Medulla oblongata (tissue), 1 donor: ENCODE measurements around the gene MRPL43.

ENCODE experiments used
- DNase-seq: peaks from one replicate; pipeline ENCODE4 v3.0.0-alpha.2; 2015; ENCODE audit errors: extremely low spot score

Gene MRPL43

GRCh38 chr10:101003639-101004206 is 16.4 kb upstream of the MRPL43 start:
- DNase-seq: no peak

- no peak for DNase-seq
Observed at GRCh38 chr10:101002456-101002855, 15.2 kb upstream of the MRPL43 start.

GRCh38 chr10:101001659-101002035 is 14.3 kb upstream of the MRPL43 start:
- DNase-seq: no peak

DNA sequence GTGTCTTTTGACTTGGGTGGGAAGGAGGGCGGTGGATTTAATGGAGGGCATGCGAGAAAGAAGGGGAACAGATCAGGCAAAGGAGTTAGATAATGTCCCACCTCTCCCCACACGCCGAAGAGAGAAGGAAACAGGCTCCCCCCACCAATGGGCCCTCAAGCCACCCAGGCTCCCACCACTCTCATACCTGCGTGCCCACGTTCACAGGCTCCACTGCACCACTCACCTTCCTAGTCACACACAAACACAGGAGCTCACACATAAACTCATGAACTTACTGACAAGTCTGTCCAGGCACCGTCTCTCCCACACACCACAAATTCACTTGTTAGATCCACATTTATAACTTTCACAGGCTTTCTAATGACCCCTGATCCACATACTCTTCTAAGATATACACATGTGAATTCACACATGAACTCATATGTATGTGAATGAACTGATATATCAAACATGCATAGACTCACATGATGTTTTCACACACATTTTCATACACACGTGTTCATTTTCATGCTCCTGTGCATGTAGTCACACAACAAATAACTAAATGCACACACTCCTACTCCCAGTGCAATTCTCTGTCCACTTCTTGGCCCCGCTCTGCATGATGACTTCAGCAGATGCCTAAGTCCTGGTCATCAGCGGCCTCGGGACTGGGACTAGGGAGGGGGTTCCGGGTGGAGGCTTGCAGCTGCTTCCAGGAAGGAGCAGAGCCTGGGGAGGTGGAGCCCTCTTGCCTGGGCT is 13.8 kb upstream of the MRPL43 start:
- peak; percentile 94 for DNase-seq

DNA sequence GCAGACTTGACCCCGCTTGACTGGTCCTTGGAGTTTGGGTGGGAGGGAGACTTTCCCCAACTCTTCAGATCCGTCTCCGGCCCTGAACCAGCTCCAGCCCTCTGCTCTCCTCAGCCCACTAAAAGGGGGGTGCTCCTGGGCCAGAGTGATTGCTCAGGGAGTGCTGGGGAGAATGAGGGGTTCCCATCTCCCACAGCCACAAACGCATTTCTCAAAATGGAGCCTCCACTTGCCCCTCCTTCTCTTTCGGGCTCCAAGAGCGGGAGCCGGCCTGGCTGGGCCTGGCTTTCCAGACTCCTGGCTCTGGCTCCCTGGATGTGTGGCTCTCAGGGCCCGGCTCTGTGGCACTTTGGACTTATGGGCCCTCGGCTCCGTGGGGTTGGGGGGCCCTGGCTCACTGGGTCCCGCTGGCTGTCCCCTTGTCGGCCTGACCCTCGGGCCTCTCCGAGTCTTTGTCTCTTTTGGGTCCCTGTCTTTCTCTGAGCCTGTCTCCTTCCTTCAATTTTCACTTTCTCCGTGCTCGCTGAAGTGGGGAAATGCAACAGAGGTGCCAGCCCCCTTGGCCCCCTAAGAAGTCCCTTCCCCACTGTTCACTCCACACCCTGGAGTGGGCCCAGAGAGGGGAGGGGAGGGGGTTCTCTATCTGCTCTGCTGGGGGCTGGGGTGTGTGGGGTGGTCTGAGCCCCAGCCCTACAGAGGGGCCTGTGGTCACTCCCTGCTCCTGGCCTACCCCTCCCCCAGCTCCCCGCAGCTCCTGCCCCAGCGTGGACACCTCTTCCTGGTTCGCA is 13.0 kb upstream of the MRPL43 start:
- peak; percentile 48 for DNase-seq

DNA sequence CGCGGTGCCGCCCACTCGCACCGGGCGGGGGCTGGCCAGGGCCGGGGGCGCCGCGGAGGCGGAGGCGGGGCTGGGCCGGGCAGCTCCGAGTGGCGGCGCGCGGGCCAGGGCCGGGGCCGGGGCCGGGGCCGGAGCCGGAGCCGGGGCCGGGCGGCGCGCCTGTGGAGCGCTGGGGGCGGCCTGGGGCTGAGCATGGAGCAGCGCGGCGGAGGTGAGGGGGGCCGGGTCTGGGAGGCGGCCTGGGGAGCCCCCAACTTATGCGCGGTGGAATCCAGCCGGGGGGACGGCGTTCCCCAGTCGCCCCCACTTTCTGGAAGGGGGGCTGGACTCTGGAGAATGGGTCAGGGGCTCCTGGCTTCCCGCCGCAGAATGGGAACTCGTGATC is 12.4 kb upstream of the MRPL43 start, which contains the start of gene LZTS2:
Gene LZTS2 (plus strand): TSS at position 67 of the 385 bp plus-strand sequence. CDS start 2,731 bp downstream, outside the sequence.
- DNase-seq: no peak

GRCh38 chr10:100998991-100999741 is 11.9 kb upstream of the MRPL43 start:
- peak; percentile 90 for DNase-seq

GRCh38 chr10:100998183-100998990 is 11.1 kb upstream of the MRPL43 start:
- peak; percentile 98 for DNase-seq

- DNase-seq: peak; percentile 74
Observed at GRCh38 chr10:100997360-100998182, 10.3 kb upstream of the MRPL43 start.

DNA sequence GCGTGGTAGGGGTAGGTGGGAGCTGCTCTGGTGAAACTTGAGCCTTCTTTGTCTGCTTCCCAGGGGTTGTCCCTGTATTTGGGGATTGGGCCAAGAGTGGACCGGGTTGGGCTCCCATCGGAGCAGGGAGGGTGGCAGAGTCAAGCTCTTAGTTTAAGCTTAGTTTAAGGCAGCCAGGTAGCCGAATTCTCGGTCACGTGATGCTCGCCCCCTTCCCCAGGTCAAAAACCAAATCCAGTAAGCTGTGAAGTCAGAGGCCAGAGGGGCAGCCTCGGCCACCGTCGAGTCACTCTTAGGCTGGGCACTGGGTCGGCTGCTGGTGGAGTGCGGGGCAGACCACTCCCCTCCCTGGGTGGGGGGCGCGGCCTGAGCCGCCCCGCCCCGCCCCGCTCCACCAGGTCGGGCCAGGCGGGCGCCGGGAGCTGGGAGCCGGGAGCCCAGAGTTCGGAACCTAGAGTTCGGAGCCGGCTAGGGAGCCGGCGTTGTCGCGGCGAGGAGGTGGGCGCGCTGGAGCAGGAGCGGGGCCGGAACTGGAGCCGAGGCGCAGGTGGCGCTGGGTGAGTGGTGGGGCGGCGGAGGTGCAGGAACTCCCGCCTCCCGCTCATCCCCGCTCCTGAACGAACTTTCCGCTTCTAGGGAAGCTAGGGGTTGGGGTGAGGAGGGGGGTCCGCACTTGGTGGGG is 9.5 kb upstream of the MRPL43 start:
- DNase-seq: no peak

DNA sequence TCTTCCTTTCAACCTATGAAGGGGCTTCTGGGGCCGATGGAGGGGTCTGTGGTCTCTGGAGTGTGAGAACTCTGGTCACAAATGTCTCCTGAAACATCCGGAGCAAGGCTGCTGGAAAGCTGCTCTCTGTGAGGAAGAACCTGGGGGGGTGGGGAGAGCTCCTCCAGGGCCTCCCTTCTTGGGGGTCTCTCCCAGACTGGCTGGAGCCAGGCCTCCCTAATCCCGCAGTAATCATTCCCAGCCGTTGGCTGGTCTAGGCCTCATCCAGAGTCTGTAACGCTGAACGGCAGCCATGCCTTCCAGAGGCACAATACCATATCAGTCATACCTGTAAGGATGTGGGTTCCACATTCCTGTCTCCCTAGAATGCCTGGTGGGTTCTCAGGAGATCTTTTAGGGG is 7.9 kb upstream of the MRPL43 start:
- no peak for DNase-seq

- DNase-seq: peak; percentile 84
Observed at GRCh38 chr10:100993986-100994708, 6.8 kb upstream of the MRPL43 start.

- no peak for DNase-seq
Observed at GRCh38 chr10:100989088-100989487, 1.8 kb upstream of the MRPL43 start.

GRCh38 chr10:100988166-100988565 is 869 bp upstream of the MRPL43 start:
- DNase-seq: no peak

GRCh38 chr10:100987685-100988049 is 370 bp upstream of the MRPL43 start:
- no peak for DNase-seq

DNA sequence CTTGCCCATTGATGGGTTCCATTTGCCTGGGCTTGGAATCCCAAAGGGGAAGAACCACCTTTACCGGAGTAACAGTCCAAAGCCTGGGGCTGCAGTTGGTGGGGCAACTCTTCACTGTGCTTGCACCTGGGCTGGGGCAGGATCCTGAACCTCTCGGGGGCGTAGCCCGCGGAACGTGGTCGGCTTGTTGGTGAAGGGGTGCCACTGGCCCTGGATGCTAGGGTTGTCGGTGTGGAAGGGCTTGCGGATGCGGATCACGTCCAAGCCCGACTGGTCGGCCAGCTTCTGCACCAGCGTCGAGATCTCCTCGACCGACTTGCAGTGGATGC is 710 bp downstream of the MRPL43 start:
- no peak for DNase-seq

- no peak for DNase-seq
Observed at GRCh38 chr10:100985336-100985735, 2.0 kb downstream of the MRPL43 start.

- no peak for DNase-seq
Observed at GRCh38 chr10:100984672-100985177, 2.6 kb downstream of the MRPL43 start.
